CD14-positive monocyte (primary cell): ENCODE data around the gene BCL2. TPM values are rescaled to one million over a fixed set of nuclear protein-coding genes. Genes with fewer than 3 reads are reported as not detected.

Experiments
- DNase-seq, 3 donors: peaks; one replicate each; pipeline ENCODE4 v3.0.0-alpha.2; 2011 to 2022
- H2AFZ ChIP-seq: 2 replicates; pipeline ENCODE4 v1.6.0; 2012; ENCODE audit warnings: mild to moderate bottlenecking, low read depth, low read length, inconsistent platforms; ENCODE audit not compliant: insufficient read depth, poor library complexity, severe bottlenecking
- H3K27ac ChIP-seq, 2 donors: 1 replicate in 1 of 2; 2 replicates in 1 of 2; pipeline ENCODE4 v1.5.1; 2012 to 2013; ENCODE audit warnings: low read length in 2 of 2, control low read depth in 1 of 2, inconsistent platforms in 1 of 2, low read depth in 1 of 2, mild to moderate bottlenecking in 1 of 2
- H3K27me3 ChIP-seq, 2 donors: one replicate each; pipeline versions ENCODE4 v1.6.0 to v1.6.1; 2011 to 2013; ENCODE audit warnings: low read length in 2 of 2; ENCODE audit not compliant: control insufficient read depth in 2 of 2, insufficient read depth in 2 of 2
- H3K36me3 ChIP-seq, 2 donors: replicated peaks in 1 of 2; 1 replicate in 1 of 2; 2 replicates in 1 of 2; pipeline versions ENCODE4 v1.5.1 to v1.6.1; 2012 to 2013; ENCODE audit warnings: low read length in 2 of 2, control low read depth in 1 of 2, inconsistent platforms in 1 of 2, mild to moderate bottlenecking in 1 of 2; ENCODE audit not compliant: insufficient read depth in 2 of 2, control insufficient read depth in 1 of 2
- H3K4me1 ChIP-seq, 2 donors: 1 replicate in 1 of 2; 2 replicates in 1 of 2; pipeline versions ENCODE4 v1.5.1 to v1.6.1; 2012 to 2013; ENCODE audit warnings: low read length in 2 of 2, control low read depth in 1 of 2, inconsistent platforms in 1 of 2, mild to moderate bottlenecking in 1 of 2, moderate library complexity in 1 of 2; ENCODE audit not compliant: insufficient read depth in 2 of 2, control insufficient read depth in 1 of 2
- H3K4me2 ChIP-seq: replicated peaks from 2 replicates; pipeline ENCODE3; 2012; ENCODE audit warnings: low read length, moderate library complexity, mild to moderate bottlenecking; ENCODE audit not compliant: poor library complexity, severe bottlenecking; ENCODE audit errors: extremely low read depth
- H3K4me3 ChIP-seq, 3 experiments: fragments of 200-600 bp in 1 of 3; sonication (generic) in 1 of 3; replicated peaks in 1 of 3; 1 replicate in 2 of 3; 2 replicates in 1 of 3; pipeline ENCODE4 v1.5.1; 2011 to 2013; ENCODE audit warnings: low read length in 3 of 3, mild to moderate bottlenecking in 3 of 3, control low read depth in 2 of 3, low read depth in 2 of 3, inconsistent platforms in 1 of 3, moderate library complexity in 1 of 3
- H3K79me2 ChIP-seq: 2 replicates; pipeline ENCODE4 v1.6.0; 2012; ENCODE audit warnings: mild to moderate bottlenecking, control low read depth, inconsistent platforms, low read length, moderate library complexity; ENCODE audit not compliant: insufficient read depth
- H3K9ac ChIP-seq: 2 replicates; pipeline ENCODE4 v1.6.0; 2017; ENCODE audit warnings: low read length, mild to moderate bottlenecking; ENCODE audit not compliant: insufficient read depth, poor library complexity, severe bottlenecking
- H3K9me3 ChIP-seq, 2 donors: replicated peaks in 1 of 2; 1 replicate in 1 of 2; 2 replicates in 1 of 2; pipeline versions ENCODE4 v1.5.1 to v1.6.1; 2012 to 2013; ENCODE audit warnings: low read length in 2 of 2, control low read depth in 1 of 2; ENCODE audit not compliant: control insufficient read depth in 1 of 2, insufficient read depth in 1 of 2
- H4K20me1 ChIP-seq: 2 replicates; pipeline ENCODE4 v1.6.0; 2012; ENCODE audit warnings: mild to moderate bottlenecking, low read length, control low read depth, moderate library complexity; ENCODE audit not compliant: insufficient read depth
- H3K27ac Mint-ChIP-seq, 7 donors: one replicate each; pipeline ENCODE4 v1.8.0; 2020; ENCODE audit warnings: mild to moderate bottlenecking in 7 of 7, mixed read lengths in 7 of 7, moderate library complexity in 6 of 7, inconsistent platforms in 2 of 7
- H3K27me3 Mint-ChIP-seq, 3 donors: one replicate each; pipeline ENCODE4 v1.8.0; 2021 to 2022; ENCODE audit warnings: low read depth in 3 of 3, mild to moderate bottlenecking in 3 of 3, mixed read lengths in 3 of 3, moderate library complexity in 3 of 3, inconsistent platforms in 1 of 3
- H3K36me3 Mint-ChIP-seq, 2 donors: one replicate each; pipeline ENCODE4 v1.8.0; 2020; ENCODE audit warnings: mixed read lengths in 2 of 2, inconsistent platforms in 1 of 2, mild to moderate bottlenecking in 1 of 2
- H3K4me1 Mint-ChIP-seq: one replicate; pipeline ENCODE4 v1.8.0; 2020; ENCODE audit warnings: mild to moderate bottlenecking, mixed read lengths
- H3K4me3 Mint-ChIP-seq, 2 donors: one replicate each; pipeline ENCODE4 v1.8.0; 2020; ENCODE audit warnings: mild to moderate bottlenecking in 2 of 2, mixed read lengths in 2 of 2, moderate library complexity in 1 of 2
- H3K9me3 Mint-ChIP-seq, 7 donors: one replicate each; pipeline ENCODE4 v1.8.0; 2020 to 2022; ENCODE audit warnings: mixed read lengths in 7 of 7, mild to moderate bottlenecking in 6 of 7, moderate library complexity in 6 of 7, inconsistent platforms in 2 of 7
- WGBS: methylation state at CpG from one replicate; pipeline ENCODE4 v1.1.5; 2013; ENCODE audit warnings: missing lambda C conversion rate; ENCODE audit not compliant: insufficient coverage; 5-methylcytosine and 5-hydroxymethylcytosine counted together
- intact Hi-C, 2 donors: fragments of 100-400 bp; cut with micrococcal nuclease; formaldehyde crosslinking; loops; one replicate each; pipeline versions ENCODE4 v1.15.0 to v1.15.1; 2023
- polyA plus RNA-seq, 3 donors: library from polyadenylated mRNA; depleted of rRNA in 1 of 3; unstranded in 2 of 3; stranded (reverse) in 1 of 3; fragments of 300-500 nt in 2 of 3; fragments of >200 nt in 1 of 3; fragmentation: Illumina TruSeq in 2 of 3; gene quantifications; 1 replicate in 2 of 3; 2 replicates in 1 of 3; pipeline ENCODE4 v1.2.3, GENCODE V29; 2012 to 2021
- TF ChIP-seq, protein P1 (sequence below): fragments of 200-600 bp; IDR thresholded peaks from one replicate; pipeline ENCODE4 v1.8.0; 2022; ENCODE audit warnings: antibody characterized with exemption, mild to moderate bottlenecking

Gene BCL2
- polyA plus RNA-seq, 3 donors = 0.58 to 2.5 (median 1.1) TPM

DNA sequence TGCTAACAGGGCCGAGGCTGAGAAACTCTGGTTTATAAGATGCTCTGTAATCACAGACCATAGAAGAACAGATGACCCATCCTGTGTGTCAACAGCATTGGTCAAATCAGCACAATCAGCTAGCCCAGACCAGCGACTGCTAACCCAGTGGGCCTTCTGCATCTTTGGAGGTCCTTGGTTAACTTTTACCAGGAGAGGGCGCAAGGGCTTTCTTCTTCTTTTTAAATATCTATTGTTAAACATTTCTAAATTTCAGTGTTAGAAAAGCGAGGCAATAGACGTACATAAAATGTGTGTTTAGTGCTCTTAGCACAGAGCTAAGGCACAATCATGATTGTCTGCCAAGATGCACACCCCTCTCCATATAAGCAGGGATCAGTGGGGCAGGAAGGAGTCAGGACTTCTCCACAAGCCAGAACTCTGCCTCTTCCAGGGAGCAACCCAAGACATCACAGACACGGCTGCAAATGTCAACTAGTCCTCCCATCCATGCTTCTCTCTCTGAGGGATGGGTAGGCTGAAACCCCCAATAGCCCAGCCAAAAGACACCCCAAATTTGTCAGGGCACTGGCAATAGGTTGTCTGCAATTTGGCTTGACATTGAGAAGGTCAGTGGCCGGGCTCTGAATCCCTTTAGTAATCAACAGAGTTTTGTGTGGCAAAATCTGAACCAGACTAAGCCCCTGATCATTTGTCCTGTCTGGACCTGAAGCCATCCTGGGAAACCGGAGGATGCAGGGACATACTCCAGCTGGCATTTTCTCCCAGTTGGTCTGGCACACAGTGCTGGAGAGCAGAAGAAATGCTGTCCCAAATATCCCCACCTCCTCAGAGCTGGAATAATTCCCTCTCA, 188.2 kb downstream of the BCL2 start:
- Histone ChIP-seq H3K4me1 (no peaks in the 10 kb centered on the region), H3K27ac (no peak overlapping the region), H3K4me2 (no peak overlapping the region), H2AFZ (no peak overlapping the region), H4K20me1 (no peaks in the 10 kb centered on the region), H3K9me3 (no peaks in the 10 kb centered on the region), H3K27me3 (no peaks in the 10 kb centered on the region), H3K9ac (no peak overlapping the region), H3K4me3 (no peak overlapping the region), H3K36me3 (no peaks in the 10 kb centered on the region), H3K79me2 (no peaks in the 10 kb centered on the region)
- H3K27ac Mint-ChIP-seq = peak overlapping the region in 1 of 7 donors; percentile 71
- H3K9me3 Mint-ChIP-seq = no peaks in the 10 kb centered on the region
- peaks cover 15% of the 10 kb centered on the region for H3K4me1 Mint-ChIP-seq
- no peak overlapping the region for H3K4me3 Mint-ChIP-seq
- H3K36me3 Mint-ChIP-seq = peaks cover 3% of the 10 kb centered on the region in 2 donors
- TF ChIP-seq, protein P1, sequence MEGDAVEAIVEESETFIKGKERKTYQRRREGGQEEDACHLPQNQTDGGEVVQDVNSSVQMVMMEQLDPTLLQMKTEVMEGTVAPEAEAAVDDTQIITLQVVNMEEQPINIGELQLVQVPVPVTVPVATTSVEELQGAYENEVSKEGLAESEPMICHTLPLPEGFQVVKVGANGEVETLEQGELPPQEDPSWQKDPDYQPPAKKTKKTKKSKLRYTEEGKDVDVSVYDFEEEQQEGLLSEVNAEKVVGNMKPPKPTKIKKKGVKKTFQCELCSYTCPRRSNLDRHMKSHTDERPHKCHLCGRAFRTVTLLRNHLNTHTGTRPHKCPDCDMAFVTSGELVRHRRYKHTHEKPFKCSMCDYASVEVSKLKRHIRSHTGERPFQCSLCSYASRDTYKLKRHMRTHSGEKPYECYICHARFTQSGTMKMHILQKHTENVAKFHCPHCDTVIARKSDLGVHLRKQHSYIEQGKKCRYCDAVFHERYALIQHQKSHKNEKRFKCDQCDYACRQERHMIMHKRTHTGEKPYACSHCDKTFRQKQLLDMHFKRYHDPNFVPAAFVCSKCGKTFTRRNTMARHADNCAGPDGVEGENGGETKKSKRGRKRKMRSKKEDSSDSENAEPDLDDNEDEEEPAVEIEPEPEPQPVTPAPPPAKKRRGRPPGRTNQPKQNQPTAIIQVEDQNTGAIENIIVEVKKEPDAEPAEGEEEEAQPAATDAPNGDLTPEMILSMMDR = peak; percentile 78
- WGBS = 90% methylated on average over 2 of the region's 8 CpGs
- DNase-seq = peak; percentile 38 to 57 (median 43)
- intact Hi-C loops = loop anchor here (2.0 to 10.0 kb wide), 3 partner anchors 191 to 303 kb away; no protein-coding TSS in a partner anchor
- peaks cover 0 to 2% (median 0%) of the 10 kb centered on the region in 3 donors for H3K27me3 Mint-ChIP-seq

DNA sequence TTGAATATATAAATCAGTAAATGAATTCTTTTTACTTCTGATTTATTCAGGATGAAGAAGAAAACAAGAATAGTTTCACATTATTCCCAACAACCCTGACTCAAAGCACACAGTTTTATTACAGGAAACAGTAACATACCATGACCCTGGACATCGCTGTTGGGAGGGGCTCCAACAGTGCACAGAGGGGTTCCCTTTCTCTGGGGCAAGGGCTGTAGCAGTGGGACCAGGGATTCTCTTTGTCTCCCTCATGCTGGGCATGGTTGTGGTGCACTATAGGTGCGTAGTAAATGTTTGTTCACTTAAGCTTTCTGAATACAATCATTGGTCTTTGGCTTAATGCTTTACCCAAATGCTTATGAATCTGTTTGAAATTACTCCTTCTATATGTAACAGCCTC, 189.4 kb downstream of the BCL2 start:
- H3K36me3 ChIP-seq = no peaks in the 10 kb centered on the region
- H4K20me1 ChIP-seq = no peaks in the 10 kb centered on the region
- intact Hi-C loops = loop anchor here (2.0 to 10.0 kb wide), 3 partner anchors 192 to 305 kb away; no protein-coding TSS in a partner anchor
- no peak overlapping the region for H3K27ac ChIP-seq
- no CpG with 5 or more reads among the region's 2 CpGs for WGBS
- H3K4me1 Mint-ChIP-seq = peaks cover 14% of the 10 kb centered on the region
- DNase-seq = no peak
- H2AFZ ChIP-seq = no peak overlapping the region
- H3K4me1 ChIP-seq = no peaks in the 10 kb centered on the region
- no peaks in the 10 kb centered on the region for H3K79me2 ChIP-seq
- no peak overlapping the region for H3K9ac ChIP-seq
- H3K4me3 ChIP-seq = no peak overlapping the region
- H3K4me2 ChIP-seq = no peak overlapping the region
- TF ChIP-seq, protein P1 = no peak
- H3K9me3 Mint-ChIP-seq = no peaks in the 10 kb centered on the region
- H3K27ac Mint-ChIP-seq = no peak overlapping the region
- H3K27me3 ChIP-seq = no peaks in the 10 kb centered on the region
- no peak overlapping the region for H3K4me3 Mint-ChIP-seq
- H3K9me3 ChIP-seq = no peaks in the 10 kb centered on the region
- peaks cover 0 to 2% (median 0%) of the 10 kb centered on the region in 3 donors for H3K27me3 Mint-ChIP-seq
- peaks cover 3% of the 10 kb centered on the region in 2 donors for H3K36me3 Mint-ChIP-seq
